AG20443 (cell line): ENCODE measurements around the gene GNG8.
A peak's percentile ranks its signal among the peaks of the same experiment; 100 is the strongest.
"Not testable (repeated sequence)": the region's sequence is repeated elsewhere in the genome, so short reads cannot be mapped to it uniquely, and the experiment has no call there.

ENCODE experiments used
- DNase-seq: peaks from one replicate; pipeline ENCODE4 v3.0.0; 2012; ENCODE audit warnings: low spot score, mixed read lengths

GNG8 gene

DNA sequence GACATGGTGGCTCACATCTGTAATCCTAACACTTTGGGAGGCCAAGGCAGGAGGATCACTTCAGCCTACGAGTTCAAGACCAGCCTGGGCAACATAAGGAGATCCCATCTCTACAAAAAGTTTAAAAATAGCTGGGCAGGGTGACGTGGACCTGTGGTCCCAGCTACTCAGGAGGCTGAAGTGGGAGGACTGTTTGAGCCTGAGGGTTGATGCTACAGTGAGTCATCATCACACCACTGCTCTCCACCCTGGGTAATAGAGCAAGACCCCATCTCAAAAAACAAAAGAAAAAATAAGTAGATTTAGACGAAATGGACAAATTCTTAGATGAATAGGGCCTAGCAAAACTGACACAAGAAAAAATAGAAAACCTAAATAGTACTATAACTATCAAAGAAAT lies 10.4 kb upstream of the GNG8 start:
- DNase-seq = no peak

DNA sequence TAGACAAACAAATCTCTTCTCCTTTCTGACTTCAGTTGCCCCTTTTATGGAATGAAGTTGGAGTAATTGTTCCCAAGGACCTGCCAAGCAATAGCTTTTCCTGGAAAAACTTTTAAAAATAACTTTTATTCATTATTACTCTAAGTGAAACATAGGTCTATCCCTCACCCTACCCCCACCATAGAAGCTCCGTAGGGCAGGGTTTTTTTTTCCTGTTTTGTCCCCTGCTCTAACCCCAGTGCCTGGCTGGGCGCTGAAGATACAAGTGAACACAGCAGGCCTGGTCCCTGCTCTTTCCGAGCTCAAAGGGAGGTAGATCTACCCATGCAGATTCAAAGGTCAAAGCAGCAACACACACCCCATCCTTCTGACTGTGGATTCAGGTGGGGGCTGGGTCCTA lies 8.7 kb upstream of the GNG8 start:
- no peak for DNase-seq

DNA sequence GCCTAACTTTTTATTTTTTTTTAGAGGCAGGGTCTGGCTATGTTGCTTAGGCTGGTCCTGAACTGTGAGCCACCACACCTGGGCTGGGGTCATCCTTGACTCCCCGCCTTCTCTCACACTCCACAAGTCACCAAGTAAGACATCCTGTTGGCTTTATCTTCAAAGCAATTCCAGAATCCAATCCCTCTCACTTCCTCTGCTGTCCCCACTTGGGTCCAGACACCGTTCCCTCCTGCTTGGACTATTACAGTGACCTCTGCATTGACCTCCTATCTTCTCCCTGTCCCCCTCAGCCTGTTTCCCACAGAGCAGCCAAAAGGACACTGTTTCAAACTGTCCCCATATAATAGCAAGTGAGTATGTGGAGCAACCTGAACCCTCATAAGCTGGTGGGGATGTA lies 4.7 kb upstream of the GNG8 start:
- DNase-seq = no peak

DNA sequence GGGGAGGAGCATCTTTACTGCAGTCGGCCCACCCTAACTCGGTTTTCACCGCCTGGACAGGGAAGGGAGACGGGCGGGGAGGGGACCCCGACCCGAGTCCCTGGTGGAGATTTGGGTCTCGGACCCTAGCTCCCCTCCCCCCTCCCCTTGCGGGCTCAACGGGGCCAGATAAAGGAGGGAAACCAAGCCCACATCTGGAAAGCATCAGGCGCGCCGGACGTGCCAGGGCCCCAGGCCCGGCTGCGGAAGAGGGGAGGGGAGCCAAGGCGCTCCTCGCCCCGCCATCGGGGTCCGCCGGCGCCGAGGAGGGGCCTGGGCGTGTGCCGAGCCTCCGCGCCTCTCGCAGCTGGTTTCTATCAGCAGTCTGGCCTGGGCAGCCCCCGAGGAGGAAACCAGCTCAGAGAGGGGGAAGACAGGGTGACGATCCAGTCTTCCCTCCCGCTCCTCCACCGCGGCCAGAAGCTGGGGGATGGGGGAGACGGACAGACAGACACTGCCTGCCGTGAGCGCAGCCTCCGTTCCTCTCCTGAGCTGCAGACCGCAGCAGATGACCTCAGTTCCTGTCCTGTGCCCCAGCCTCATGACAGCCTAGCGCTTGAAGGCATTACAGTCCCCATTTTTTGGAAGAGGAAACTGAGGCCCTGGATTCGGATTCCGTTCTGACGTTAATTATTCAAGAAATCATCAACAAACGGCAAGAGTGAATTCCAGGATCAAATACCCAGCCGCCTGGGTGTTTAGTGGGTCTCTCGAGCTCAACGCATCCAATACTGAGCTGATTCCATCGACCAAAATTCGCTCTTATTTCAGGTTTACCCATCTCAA lies 3.6 kb upstream of the GNG8 start:
- DNase-seq = peak; percentile 85

DNA sequence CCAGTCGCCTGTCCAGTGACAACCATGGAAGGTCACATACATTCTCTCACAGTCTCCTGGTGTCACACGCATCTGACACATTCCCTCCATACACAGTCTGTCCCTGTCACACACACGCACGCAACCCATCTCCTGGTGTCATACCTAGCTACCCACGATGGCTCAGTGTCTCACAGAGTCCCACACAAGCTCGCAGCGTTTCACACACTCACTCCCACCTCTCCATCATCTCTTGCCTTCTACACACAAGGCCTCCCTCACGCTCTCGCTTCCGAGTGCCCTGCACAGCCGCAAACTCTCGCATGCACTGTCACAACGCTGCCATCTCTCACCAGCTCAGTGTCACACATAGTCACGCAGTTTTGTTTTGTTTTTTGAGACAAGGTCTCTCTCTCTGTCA lies 1.2 kb upstream of the GNG8 start:
- no peak for DNase-seq

DNA sequence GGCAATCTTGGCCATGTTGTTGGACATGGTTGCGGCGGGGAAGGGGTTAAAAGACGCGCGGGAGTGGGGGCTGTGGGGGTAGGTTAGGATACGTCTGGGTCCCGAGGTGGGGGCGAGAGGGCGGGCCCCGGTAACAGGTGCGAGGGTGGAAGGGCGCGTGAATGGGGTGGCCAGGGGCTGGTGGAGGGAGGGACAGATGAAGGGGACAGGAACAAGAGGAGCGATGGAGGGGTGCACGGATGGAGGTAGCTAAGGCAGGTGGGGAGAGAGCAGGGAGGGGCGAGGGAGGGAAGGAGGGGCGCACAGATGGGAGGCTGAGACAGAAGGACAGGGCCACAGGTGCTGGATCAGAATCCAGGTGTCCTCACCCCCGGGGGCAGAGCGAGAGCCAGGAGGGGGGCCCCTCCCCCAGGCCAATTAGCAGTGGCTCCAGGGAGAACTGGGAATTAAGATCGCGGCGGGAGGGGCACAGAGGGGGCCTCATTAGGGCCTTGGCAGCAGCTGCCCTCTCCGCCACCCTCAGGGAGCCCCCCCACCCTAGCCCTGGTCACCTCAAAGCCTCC lies 1.3 kb downstream of the GNG8 start:
- DNase-seq = no peak

DNA sequence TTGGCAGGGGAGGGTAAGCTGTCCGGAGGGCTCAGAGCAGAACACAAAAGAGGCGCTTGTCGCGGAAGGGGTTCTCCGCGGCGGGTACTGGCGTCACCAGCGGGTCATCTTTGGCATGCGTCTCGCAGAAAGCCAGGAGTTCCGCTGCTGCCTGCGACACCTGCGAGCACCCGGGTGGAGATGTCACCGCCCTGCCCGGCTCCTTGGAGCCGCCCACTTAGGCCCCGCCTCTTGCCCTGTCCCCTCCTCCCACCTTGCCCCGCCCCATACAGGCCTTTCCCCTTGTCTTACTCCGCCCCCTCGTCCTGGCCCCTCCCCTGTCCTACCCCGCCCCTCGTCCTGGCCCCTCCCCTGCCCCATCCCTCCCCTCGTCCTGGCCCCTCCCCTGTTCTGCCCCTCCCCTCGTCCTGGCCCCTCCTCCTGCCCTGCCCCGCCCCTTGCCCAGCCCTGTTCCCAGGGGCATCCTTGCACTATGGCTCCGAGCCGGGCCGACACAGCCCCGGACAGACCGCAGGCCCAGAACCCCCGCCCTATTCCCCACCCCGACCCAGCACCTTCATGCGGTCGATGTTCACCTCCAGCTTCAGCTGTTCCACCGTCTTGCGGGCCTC lies 1.9 kb downstream of the GNG8 start:
- peak; percentile 97 for DNase-seq

DNA sequence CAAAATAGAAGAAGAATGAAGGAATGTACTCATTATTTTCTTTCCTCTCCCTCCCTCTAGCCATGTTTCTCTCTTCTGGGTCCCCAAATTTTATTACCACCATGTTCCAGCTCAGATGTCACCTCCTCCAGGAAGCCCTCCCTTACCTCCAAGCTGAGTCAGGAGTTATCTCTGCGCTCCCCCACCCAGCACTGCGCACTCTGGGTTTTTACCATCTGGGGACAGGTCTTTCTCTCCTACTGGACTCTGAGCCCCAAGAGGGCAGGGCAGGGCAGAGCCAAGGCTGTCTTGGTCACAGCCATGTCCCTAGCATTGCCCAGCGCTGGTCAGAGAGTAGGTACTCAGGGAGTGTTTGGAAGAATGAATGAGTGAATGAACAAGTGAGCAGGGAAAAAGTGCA lies 2.9 kb downstream of the GNG8 start:
- DNase-seq = no peak

DNA sequence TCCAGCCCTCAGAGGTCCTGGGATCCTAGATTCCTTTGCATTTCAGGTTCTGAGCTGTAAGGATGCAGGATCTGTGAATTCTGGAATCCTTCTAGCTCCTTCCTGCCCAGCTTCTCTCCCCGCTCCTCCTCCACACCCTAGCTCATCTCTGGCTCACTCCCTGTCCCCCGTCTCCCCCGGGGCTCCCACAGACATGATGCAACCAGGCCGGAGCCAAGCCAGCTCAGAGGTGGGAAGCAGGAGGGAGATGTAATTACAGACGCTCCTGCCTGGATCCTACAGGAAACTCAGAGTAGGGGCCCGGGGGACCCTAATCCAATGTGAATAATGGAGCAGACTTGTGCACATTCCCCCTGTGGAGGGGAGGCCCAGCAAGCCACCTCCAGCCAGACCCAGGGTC lies 4.5 kb downstream of the GNG8 start:
- DNase-seq = peak; percentile 54

DNA sequence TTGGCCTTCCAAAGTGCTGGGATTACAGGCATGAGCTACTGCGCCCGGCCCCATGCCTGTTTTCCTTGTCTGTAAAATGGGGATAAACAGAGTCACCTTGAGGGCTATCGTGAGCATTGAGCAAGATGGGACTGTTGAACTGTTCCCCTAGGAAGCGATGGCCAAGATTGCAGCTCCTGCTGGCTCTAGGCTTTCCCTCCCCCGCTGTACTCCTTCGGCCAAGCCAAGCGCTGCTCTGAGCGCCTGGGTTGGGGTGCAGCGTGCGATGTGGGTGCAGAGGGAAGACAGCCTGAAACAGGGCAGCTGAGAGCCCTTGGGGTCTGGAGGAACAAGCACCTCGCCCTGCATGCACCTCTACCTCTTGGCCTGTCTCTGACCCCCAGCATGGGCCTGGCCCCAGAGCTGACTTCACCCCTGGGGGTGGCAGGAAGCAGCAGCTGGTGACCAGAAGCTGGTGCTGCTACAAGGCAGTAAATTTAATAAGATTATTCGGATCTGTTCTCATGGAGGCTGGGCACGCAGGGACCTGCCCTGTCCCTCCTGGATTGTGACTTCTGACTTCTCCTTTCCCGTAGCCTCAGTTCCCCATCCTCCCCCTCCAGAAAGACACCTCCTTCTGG lies 5.3 kb downstream of the GNG8 start:
- no peak for DNase-seq

DNA sequence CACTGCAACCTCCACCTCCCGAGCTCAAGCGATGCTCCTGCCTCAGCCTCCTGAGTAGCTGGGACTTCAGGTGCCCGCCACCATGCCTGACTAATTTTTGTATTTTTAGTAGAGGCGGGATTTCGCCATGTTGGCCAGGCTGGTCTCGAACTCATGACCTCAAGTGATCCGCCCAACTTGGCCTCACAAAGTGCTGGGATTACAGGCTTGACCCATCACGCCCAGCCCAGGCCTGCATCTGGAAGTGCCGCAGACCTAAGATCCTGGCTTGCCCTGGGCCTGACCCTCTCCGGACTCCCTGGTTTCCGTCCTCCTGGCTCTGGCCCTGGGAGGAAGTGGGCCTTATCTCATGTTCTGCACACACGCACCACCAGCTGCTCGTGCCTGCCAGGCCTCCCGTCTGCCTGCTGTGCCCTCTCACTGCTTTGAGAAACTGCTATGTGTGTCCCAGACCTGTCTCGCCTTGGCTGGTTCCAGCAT lies 6.4 kb downstream of the GNG8 start:
- DNase-seq = no peak

DNA sequence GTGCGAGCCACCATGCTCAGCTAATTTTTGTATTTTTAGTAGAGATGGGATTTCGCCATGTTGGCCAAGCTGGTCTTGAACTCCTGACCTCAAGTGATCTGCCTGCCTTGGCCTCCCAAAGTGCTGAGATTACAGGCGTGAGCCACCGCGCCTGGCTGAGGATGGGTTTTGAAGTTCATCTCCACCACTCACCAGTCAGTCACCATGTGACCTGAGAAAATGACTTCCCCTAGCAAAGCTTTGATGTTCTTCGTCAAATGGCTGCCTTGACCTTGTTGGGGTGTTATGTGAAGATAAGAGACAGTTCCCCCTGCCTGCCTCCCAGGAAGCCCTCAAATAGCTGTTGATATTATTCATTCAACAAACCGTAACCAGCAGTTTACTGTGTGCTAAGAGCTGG lies 7.0 kb downstream of the GNG8 start:
- not testable (repeated sequence) for DNase-seq

DNA sequence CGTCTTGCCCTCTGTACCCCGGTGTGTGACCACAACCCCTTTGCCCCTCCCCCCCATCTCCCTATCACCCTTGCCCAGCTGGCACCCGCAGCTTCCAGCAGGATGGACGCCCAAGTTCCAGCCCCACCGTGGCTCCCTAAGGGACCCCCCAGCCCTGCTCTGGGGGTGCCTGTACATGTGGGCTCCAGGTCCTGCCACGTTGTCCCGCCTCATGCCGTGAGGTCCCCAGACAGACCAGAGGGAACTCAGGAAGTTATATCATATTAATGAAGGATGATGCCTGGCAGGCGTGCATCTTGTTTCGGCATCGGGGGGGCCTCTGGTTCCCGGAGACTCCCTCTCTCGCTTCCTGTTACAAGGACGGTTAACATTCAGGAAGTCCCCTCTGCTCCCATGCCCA lies 9.6 kb downstream of the GNG8 start:
- no peak for DNase-seq

DNA sequence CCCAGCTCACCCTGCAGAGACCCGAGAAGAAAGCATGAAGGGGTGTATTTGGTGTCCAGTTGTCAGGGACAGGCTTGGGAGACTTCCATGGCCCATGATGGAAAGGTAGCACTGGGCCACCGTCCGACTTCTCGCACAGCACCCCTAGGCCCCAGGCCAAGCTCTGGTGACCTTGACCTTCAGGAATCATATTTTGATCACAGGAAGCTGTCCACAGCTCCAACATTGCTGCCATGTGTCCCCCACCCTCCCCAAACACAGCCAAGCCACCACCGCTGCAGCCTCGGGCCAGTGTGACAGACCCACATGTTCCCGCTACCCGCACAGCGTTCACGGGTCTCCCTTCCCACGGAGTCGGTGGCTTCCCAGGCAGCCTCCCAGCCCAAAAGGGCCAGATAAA lies 10.3 kb downstream of the GNG8 start:
- no peak for DNase-seq

DNA sequence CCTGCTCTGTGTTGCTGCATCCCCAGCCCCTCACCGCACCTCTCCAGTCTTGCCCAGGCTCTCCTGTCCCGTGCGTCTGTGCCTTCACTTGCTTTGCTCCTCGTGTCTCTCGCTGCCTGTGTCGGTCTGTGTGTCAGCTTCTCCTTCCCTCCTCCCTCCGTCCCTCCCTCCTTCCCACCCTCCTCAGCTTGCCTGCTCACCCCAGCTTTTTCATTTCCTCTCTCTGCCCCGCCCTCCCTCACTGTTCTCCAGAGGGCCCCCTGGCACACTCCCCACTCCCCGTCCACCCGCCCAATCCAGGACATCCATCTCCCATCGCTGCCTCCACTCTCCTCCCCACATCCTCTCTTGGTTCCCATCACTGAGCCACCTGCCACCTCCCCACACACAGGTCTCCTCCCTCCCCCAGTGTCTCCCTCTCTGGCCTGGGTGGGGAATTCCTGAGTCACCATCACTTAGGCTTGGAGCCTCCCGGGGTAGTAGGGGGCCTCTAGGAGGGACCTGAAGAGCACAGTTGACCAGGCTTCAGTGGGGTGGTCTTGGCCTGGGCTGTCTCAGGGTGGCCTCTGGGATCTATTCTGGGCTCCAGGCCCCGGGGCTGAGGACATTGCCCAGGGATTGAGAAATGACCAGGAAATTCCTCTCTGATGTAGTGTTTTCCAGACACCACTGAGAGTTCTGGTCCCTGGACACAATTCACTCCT lies 10.9 kb downstream of the GNG8 start, which contains the start of gene PTGIR:
PTGIR (minus strand) TSS at position 132 of the 704 bp plus-strand sequence. CDS start 864 bp downstream, outside the sequence.
- peak; percentile 85 for DNase-seq

DNA sequence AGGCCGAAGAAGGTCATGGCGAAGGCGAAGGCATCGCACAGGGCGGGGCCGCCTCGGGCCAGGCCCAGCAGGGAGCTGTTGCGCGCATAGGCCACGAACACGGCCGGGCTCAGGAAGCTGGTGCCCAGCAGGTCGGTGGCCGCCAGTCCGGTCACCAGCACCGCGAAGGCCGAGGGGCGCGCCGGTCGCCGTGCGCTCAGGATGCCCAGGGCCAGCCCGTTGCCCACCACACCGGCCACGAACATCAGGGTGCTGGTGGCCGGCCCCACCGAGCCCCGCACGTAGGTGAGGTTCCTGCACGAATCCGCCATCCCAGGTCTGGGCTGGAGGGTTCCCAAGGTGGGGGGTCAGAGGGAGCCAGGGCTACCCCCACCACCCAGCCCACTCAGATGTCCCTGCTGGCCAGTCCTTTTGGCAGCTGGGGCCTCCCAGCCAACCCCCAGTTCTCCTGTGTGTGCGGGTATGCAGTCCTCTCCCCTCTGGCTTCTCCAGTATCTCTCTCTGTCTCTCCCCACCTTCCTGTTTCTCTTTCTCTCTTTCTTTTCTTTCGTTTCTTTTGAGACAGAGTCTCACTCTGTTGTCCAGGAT lies 12.0 kb downstream of the GNG8 start:
- DNase-seq = no peak

DNA sequence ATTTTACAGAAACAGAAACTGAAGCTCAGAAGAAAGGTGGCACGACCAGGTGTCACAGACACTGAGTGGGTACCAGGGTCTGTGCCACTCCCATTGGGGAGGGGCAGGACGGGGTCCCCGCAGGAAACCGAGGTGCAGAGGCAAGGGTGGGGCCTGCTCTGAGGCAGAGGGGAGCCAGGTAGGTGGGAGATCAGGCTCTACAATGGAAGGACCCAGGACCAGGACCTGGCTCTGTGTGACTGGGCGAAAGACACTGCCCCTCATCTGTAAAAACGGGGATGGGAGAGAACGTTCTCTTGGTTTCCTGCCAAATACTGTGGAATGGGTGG lies 13.9 kb downstream of the GNG8 start:
- no peak for DNase-seq

DNA sequence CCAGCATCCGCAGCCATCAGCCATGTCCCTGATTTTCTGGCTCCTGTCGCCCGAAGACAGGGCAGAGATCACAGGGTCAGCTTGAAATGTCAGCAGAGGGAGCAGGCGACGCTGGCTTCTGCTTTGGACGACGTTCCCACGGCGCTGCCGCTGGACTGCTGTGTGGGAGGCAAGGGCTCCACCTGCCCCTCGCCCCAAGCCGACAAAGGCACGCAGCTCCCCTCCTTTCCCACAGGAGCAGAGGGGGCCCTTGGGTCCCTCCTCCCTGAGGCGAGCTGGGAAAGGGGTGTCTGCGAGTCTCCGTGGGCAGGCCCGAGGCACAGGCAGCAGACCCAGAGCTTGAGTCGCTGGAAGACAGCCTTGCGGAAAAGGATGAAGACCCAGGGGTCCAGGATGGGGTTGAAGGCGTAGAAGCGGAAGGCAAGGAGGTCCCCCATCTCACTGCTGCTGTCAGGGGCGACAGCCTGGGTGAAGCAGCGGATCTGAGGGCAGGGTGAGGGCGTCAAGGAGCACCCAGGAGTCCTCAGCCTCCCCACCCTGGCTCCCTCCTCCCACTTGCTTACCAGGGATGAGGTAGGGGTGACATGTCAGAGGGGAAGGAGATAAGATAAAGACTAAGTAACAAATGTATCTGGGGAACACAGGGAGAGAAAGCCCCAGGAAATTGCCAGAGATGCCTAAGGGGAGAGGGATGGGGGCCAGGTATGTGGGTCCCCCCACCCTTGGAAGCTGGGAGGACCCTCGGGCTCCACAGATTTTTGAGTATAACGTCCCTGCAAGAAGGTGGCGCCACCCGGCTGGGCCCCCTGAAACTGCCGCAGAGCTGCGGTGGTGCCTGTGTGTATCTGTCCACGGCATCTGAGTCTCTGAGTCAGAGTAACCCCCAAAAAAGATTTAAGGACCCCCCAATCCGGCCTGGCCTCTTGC lies 14.5 kb downstream of the GNG8 start:
- no peak for DNase-seq

DNA sequence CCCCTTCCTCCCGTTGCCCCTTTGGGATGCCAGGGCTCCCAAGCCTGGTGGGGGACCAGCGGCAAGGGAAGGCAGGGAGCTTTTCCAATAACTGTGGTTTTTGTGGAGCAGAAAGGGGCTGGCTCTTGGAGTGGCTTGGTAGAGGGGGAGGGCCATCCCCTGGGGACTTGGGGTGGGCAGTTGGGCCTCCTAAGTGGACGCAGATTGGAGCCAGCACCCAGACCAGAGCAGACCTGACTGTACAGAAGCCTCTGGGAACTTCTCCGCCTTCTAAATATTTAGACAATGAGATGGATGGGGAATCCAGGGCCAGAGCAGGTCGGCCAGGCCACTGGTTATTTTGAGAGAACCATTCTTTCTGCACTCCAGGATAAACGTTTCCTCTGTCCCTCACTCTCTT lies 15.3 kb downstream of the GNG8 start:
- no peak for DNase-seq

DNA sequence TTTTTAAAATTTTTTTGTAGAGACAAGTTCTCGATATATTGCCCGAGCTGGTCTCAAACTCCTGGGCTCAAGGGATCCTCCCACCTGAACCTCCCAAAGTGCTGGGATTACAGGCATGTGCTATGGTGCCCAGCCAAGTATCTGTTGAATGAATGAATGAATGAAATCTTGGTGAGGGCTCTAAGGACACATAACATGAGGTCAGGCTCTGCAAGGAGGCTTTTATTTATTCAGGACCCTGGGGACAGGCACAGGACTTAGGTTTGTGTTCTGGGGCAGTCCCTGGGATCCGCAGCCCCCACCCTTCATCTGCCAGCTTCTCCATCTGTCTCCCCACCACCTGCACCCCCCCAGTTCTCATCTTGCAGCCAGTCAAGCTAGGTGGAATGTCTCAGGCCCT lies 15.7 kb downstream of the GNG8 start:
- no peak for DNase-seq
